Liver (tissue), 3 donors: ENCODE results near the gene TMSB4X.

Source experiments
- ATF3 ChIP-seq: IDR thresholded peaks from 2 replicates; pipeline ENCODE4 v1.6.1; 2016; ENCODE audit warnings: antibody characterized with exemption
- CTCF ChIP-seq: fragments of 150-350 bp; IDR thresholded peaks from 2 replicates; pipeline ENCODE4 v1.5.1; 2017; ENCODE audit warnings: improper control_type of control experiment, low read depth, low read length; ENCODE audit not compliant: missing input control
- HNF4G ChIP-seq: IDR thresholded peaks from 2 replicates; pipeline ENCODE4 v1.6.1; 2016; ENCODE audit warnings: antibody characterized with exemption
- REST ChIP-seq: IDR thresholded peaks from 2 replicates; pipeline ENCODE4 v1.6.1; 2016; ENCODE audit warnings: antibody characterized with exemption, mild to moderate bottlenecking
- TAF1 ChIP-seq: conservative IDR thresholded peaks from 2 replicates; pipeline ENCODE4 v1.6.1; 2016; ENCODE audit warnings: antibody characterized with exemption, mild to moderate bottlenecking
- YY1 ChIP-seq: IDR thresholded peaks from 2 replicates; pipeline ENCODE4 v1.6.1; 2016; ENCODE audit warnings: antibody characterized with exemption, mild to moderate bottlenecking
- donor health status: healthy.
- donor health status: healthy.

GRCh38 chrX:12988797-12989196, 13.9 kb downstream of the TMSB4X start:
- TF ChIP-seq CTCF = no peak
- no peak for TF ChIP-seq REST
- TF ChIP-seq ATF3 = peak; percentile 75
- peak; percentile 32 for TF ChIP-seq TAF1
- peak; percentile 61 for TF ChIP-seq YY1
- no peak for TF ChIP-seq HNF4G
